ENCODE measurements around the gene NARS2.

DNA sequence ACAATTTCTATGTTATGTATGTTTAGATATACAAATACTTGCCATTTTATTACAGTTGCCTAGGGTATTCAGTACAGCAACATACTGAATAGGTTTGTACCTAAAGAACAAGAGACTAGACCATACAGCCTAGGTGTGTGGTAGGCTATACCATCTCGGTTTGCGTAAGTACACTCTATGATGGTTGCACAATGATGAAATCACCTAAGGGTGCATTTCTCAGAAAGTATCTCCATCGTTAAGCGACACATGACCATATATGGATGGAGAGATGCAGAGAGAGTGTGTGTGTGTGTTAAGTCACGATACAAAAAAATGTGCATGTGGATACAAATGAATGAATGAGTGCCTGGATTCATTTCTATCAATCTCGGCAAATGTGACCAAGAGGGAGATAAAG, 37.7 kb downstream of the NARS2 start:
- no peak for TF ChIP-seq POLR2A (IDR thresholded peaks at IDR 0.05)
- TF ChIP-seq, protein P1, sequence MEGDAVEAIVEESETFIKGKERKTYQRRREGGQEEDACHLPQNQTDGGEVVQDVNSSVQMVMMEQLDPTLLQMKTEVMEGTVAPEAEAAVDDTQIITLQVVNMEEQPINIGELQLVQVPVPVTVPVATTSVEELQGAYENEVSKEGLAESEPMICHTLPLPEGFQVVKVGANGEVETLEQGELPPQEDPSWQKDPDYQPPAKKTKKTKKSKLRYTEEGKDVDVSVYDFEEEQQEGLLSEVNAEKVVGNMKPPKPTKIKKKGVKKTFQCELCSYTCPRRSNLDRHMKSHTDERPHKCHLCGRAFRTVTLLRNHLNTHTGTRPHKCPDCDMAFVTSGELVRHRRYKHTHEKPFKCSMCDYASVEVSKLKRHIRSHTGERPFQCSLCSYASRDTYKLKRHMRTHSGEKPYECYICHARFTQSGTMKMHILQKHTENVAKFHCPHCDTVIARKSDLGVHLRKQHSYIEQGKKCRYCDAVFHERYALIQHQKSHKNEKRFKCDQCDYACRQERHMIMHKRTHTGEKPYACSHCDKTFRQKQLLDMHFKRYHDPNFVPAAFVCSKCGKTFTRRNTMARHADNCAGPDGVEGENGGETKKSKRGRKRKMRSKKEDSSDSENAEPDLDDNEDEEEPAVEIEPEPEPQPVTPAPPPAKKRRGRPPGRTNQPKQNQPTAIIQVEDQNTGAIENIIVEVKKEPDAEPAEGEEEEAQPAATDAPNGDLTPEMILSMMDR (IDR thresholded peaks at IDR 0.05), result no peak

All from thyroid gland (tissue), 4 donors.